HG03520 (cell line): ENCODE results near the gene SLC25A1.
"Not testable (repeated sequence)": the region's sequence is repeated elsewhere in the genome, so short reads cannot be mapped to it uniquely, and the experiment has no call there.

ENCODE experiments used
- ATAC-seq: cut with Tn5 transposase; IDR thresholded peaks from one replicate; pipeline ENCODE4 v1.9.1; 2021; ENCODE audit warnings: mild to moderate bottlenecking, moderate library complexity; ENCODE audit not compliant: unreplicated experiment

SLC25A1 gene

GRCh38 chr22:19169002-19169946, 9.3 kb downstream of the SLC25A1 start:
- no peak for ATAC-seq

- no peak for ATAC-seq
These were observed 10.2 kb downstream of the SLC25A1 start for GRCh38 chr22:19168088-19168890.

- ATAC-seq, result no peak
These were observed 11.2 kb downstream of the SLC25A1 start for GRCh38 chr22:19167106-19167869.

- no peak for ATAC-seq
These were observed 12.1 kb downstream of the SLC25A1 start for GRCh38 chr22:19166421-19166820.

- ATAC-seq, result no peak
These were observed 14.1 kb downstream of the SLC25A1 start for GRCh38 chr22:19164425-19164824.

- ATAC-seq, result not testable (repeated sequence)
These were observed 19.9 kb downstream of the SLC25A1 start for GRCh38 chr22:19158649-19159048.

GRCh38 chr22:19156109-19156508, 22.4 kb downstream of the SLC25A1 start:
- not testable (repeated sequence) for ATAC-seq

GRCh38 chr22:19152942-19153883, 25.3 kb downstream of the SLC25A1 start:
- ATAC-seq, result no peak

- ATAC-seq, result no peak
These were observed 27.0 kb downstream of the SLC25A1 start for GRCh38 chr22:19151329-19152191.

GRCh38 chr22:19150482-19151328, 27.8 kb downstream of the SLC25A1 start:
- ATAC-seq, result no peak

- no peak for ATAC-seq
These were observed 28.5 kb downstream of the SLC25A1 start, which contains the start of gene GSC2 for GRCh38 chr22:19149991-19150390. Gene GSC2 (minus strand): TSS chr22:19150292. CDS start chr22:19150283, 9 bp downstream.

GRCh38 chr22:19149047-19149883, 29.3 kb downstream of the SLC25A1 start:
- ATAC-seq, result no peak

- ATAC-seq, result no peak
These were observed 30.0 kb downstream of the SLC25A1 start for GRCh38 chr22:19148417-19149046.

- ATAC-seq, result no peak
These were observed 31.2 kb downstream of the SLC25A1 start for GRCh38 chr22:19147195-19147780.

- ATAC-seq, result no peak
These were observed 32.1 kb downstream of the SLC25A1 start for GRCh38 chr22:19146215-19146968.
